HG03280 (cell line): ENCODE measurements around the gene TRAF3.
"Not testable (repeated sequence)": the region's sequence is repeated elsewhere in the genome, so short reads cannot be mapped to it uniquely, and the experiment has no call there.

Source experiments
- ATAC-seq: cut with Tn5 transposase; IDR thresholded peaks from one replicate; pipeline ENCODE4 v1.9.1; 2021; ENCODE audit warnings: mild to moderate bottlenecking, moderate library complexity; ENCODE audit not compliant: unreplicated experiment

Gene TRAF3

DNA sequence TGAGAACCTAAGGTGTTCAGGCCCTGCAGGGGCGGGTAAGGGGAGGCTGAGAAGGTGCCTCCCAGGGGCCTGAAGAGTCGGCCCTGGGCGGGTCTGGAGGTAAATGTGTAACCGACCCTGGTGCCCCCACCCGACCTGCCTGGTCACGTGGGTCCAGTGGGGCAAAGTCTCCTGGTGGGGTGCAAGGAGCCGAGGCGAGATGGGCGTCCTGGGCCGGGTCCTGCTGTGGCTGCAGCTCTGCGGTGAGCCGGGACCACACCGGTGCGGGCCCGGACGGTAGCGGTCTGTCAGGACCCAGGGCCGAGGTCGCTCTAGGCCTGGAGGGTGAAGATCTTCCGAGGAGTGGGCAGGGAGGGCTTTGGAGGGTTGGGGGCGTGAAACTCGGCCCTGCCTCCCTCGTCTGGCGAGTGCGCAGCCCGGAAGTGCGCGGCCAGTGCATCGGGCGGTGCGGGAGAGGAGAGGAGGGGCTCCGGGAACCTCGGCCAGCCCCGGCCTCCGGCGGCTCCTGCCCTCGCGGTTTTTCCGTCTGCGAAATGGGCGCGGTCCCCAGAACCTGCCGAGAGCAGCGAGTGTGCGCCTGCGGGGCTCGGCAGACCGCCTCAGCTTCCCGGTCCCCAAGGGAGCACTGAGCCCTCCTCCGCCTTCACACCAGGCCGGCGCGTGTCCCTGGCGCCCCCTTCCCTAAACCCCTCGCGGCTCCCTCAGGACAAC, 145.4 kb downstream of the TRAF3 start, which contains the start of gene AMN:
Gene AMN (plus strand): TSS at position 174 of the 711 bp plus-strand sequence. CDS start 26 bp downstream, at position 200.
- no peak for ATAC-seq

- ATAC-seq: no peak
Measured at GRCh38 chr14:102923201-102923924, 146.1 kb downstream of the TRAF3 start.

GRCh38 chr14:102923925-102924486, 146.8 kb downstream of the TRAF3 start:
- no peak for ATAC-seq

DNA sequence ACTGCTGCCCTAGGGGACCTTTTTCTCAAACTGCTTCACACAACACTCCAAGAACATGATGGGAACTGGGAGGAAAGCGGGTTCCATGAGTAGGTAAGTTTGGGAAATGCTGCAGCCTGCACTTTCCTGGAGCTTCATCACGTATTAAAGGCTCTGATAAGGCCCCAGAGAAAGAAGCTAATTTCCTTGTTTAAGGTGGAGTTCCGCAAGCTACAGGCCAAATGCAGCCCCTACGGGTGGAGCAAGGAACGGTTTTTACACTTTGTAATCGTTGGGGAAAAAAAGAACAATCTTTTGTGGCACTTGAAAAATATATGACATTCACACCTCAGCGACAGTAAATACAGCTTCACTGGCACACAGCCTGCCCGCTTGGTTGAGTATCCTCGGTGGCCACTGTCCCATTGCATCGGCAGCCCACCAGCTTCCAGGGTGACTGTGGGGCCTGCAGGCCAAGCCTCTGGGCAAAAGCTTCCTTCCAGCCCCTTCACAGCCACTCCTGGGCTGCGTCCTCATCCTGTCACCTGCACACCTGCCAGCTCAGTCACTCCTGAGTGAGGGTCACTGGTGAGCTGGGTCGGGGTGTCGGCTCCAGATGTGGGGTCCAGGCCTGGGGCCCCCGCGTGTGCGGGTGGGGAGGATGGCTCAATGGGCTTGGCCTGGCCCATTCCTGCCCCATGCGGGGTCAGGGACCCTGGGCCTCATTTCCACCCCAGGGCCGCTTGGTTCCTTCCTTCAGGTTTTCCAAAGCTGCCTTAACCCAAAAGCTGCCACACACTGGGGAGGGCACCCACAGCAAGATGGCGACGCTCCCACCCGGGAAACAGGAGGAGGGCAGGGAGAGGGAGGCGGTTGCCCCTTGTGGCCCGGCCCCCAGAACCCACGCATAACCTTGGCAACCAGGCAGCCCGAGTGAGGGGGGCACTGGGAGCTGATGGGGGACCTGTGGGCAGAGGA, 147.7 kb downstream of the TRAF3 start:
- no peak for ATAC-seq

GRCh38 chr14:102925646-102926045, 148.4 kb downstream of the TRAF3 start:
- no peak for ATAC-seq

DNA sequence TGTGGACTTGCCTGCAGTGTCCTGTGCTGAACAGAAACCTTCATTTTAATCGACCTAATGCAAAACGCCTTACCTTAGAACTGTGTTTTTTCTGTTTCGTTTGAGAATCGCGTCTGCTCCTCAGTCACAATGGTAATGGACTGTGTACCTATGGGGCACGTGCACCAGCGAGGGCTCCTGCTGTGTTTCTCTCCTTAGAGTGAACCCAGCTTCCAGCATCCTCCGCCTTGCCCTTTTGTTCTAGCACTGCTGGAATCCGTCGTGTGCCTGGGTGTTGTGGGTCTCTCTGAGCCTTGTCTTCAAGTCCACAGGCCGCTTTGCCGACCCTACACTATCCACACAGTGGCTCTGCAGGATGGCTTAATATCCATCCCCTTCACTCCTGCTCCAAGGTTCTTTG, 148.9 kb downstream of the TRAF3 start:
- no peak for ATAC-seq

GRCh38 chr14:102926840-102927239, 149.6 kb downstream of the TRAF3 start:
- not testable (repeated sequence) for ATAC-seq

GRCh38 chr14:102927346-102927877, 150.2 kb downstream of the TRAF3 start:
- ATAC-seq: no peak

- no peak for ATAC-seq
Measured at GRCh38 chr14:102927878-102928411, 150.7 kb downstream of the TRAF3 start.

DNA sequence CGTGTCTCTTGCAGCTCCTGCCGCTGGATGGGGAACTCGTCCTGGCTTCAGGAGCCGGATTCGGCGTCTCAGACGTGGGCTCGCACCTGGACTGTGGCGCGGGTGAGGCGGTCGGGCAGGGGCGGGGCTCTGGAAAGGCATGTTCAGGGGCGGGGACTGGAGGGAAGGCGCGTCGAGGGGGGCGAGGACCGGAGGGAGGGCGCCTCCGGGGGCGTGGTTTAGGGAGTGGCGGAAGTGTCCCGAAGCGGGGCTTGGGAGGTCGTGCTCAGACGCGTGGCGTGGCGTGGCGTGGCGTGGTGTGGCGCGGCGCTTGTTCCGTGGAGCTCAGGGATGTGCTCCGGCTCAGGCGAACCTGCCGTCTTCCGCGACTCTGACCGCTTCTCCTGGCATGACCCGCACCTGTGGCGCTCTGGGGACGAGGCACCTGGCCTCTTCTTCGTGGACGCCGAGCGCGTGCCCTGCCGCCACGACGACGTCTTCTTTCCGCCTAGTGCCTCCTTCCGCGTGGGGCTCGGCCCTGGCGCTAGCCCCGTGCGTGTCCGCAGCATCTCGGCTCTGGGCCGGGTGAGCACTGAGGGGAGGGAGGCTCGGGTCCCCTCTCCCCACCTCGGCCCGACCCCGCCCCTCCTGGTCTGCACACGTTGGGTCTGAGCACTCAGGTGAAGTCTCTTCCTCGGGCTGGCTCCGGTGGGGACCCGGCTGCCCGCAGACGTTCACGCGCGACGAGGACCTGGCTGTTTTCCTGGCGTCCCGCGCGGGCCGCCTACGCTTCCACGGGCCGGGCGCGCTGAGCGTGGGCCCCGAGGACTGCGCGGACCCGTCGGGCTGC, 151.4 kb downstream of the TRAF3 start:
- no peak for ATAC-seq

- no peak for ATAC-seq
Measured at GRCh38 chr14:102929241-102930137, 152.2 kb downstream of the TRAF3 start.

DNA sequence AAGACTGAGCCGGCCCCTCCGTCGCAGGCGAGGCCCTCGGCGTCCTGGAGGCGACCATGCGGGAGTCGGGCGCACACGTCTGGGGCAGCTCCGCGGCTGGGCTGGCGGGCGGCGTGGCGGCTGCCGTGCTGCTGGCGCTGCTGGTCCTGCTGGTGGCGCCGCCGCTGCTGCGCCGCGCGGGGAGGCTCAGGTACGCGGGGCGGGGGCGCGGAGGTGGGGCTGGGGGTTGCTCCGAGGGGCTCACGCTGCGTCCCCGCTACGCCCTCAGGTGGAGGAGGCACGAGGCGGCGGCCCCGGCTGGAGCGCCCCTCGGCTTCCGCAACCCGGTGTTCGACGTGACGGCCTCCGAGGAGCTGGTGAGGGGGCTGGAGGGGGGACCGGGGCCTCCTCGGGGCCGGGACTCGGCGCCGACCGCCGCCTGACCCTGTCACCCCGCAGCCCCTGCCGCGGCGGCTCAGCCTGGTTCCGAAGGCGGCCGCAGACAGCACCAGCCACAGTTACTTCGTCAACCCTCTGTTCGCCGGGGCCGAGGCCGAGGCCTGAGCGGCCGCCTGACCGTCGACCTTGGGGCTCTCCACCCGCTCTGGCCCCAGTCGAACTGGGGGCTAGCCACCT, 153.0 kb downstream of the TRAF3 start:
- ATAC-seq: no peak

DNA sequence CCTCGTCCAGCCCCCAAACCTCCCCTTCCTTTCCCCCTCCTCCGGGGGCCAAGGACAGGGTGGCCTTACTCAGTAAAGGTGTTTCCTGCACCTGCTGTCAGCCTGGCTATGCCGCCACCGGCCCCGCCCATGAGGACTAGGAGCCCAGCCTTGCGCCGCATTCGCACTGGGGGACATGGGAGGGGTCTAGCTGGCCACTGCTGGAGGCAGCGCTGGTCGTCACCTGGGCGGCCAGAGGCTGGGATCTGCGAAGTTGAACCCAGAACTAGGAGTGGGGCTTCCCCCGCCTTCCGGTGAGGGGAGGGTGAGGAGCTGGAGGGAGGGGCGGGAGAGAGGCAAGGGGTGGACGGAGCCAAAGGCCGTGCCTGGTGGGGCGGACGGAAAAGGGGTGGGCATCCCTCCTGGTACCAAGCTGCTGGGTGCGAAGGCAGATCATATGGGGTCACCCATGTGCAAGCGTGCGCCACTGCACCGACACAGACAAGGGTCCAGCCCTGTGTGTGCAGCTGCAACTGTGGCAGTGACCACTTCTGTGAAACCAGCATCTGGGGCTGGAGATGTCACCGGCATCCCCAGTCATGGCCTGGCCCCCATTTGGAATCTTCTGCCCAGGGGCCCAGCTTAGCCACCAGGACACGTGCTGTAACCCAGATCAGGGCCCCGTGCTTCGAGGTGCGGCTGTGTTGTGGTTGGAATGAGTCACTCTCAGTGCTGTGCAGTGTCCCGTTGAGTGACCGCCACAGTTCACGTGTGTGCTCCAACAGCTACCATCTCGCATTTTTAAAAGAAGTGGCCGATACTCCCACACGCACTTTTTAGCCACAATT, 153.7 kb downstream of the TRAF3 start:
- no peak for ATAC-seq

GRCh38 chr14:102931580-102932285, 154.5 kb downstream of the TRAF3 start:
- no peak for ATAC-seq

DNA sequence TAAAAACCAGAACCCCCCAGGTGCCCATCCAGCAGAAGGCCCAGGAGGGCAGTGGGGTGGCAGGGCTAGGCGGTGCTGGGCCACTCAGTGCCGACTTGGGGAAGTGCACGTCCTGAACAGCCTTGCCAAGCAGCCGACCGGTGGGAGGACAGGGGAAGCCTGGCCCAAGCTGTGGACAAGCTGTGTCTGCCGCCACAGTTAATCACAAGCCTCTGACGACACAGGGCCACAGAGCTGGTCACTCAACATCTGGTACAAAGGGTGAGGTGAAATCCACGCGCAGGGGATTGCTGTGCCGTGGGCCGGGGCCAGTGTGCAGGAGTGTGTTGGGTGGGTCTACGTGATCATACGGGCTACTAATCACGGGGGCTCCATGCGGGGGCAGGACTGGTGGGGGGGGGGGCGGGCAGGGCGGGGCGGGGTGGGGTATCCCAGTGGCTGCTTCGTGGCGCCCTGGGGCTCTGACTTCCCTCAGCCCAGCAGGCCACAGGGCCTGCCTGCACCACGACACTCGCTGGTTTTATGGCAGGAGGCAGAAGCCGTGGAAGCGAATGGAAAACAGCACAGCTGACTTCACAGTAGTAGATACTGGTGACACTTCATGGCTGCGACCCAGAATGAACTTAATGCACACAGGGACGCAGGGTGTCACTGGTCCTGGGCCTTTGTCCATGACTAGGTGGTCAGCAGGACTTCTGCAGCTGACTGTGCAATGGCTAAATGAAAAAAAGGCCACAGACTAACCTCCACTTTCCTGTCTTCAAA, 155.4 kb downstream of the TRAF3 start:
- ATAC-seq: no peak
